ENCODE data around the gene RPS15A.

DNA sequence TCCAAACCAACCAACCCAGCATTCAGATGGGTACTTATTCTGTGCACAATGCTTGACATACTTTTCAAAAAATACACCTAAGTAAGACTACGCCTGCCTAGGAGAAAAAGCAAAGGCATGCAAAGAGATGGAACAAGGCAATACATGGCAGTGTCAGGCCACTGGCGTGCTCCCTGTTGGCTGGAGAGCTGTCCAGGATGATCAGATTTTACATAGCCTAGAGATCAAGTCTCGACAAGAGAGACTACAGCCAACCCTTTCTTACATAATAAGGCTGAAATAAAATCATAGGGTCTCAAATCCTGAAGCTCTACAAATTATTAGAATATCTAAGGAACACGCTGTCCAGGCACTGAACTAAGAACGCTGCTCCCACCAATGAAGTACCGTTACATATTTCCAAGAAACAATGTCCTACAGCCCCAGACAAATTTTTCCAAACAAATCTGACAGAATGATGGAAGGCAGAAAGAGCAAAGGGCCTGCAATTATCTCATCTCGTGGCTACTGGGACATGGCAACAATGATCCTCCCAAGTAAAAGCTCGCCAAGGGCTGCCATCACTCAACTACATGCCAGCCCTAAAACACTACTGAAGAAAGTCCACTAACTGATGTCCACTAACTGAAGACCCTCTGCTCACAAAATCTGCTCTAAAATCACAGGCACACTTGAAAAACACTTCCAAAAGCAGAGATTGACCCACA lies 5.1 kb downstream of the RPS15A start:
- TF ChIP-seq, protein P1, sequence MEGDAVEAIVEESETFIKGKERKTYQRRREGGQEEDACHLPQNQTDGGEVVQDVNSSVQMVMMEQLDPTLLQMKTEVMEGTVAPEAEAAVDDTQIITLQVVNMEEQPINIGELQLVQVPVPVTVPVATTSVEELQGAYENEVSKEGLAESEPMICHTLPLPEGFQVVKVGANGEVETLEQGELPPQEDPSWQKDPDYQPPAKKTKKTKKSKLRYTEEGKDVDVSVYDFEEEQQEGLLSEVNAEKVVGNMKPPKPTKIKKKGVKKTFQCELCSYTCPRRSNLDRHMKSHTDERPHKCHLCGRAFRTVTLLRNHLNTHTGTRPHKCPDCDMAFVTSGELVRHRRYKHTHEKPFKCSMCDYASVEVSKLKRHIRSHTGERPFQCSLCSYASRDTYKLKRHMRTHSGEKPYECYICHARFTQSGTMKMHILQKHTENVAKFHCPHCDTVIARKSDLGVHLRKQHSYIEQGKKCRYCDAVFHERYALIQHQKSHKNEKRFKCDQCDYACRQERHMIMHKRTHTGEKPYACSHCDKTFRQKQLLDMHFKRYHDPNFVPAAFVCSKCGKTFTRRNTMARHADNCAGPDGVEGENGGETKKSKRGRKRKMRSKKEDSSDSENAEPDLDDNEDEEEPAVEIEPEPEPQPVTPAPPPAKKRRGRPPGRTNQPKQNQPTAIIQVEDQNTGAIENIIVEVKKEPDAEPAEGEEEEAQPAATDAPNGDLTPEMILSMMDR (IDR thresholded peaks at IDR 0.05 in 8 of 11, conservative IDR thresholded peaks at IDR 0.05 in 3 of 11), result no peak
- no peak for TF ChIP-seq POLR2AphosphoS5 (IDR thresholded peaks at IDR 0.05)
